ENCODE results near the gene RPTOR. TPM values are rescaled to one million over a fixed set of nuclear protein-coding genes. Genes with fewer than 3 reads are reported as not detected.
"Not testable (repeated sequence)": the region's sequence is repeated elsewhere in the genome, so short reads cannot be mapped to it uniquely, and the experiment has no call there.

Gene RPTOR
- total RNA-seq, 1 experiment from 2014 or later, result 30.6 TPM

DNA sequence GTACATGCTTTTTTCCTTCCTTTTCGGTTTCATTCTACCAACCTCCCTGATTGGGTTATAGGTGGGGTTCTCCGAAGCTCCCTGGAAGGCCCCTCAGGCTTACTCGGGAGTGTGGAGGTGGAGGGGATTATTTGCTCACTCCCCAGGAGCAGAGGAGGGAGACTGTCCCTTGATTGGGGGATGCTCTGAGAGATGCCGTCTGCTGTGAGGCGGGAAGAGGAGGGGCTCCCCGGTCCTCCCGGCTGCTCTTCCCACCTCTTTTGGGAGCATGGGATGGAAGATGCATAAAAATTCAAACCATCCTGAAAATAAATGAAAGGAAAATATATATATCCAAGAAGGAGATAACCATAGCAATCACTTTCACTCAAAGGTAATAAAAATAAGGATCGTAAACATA, 16.1 kb upstream of the RPTOR start:
- DNase-seq, result no peak
- Histone ChIP-seq H3K36me3 (ENCODE audit: insufficient read depth, low read length) (no peaks in the 10 kb centered on the region), H3K4me2 (ENCODE audit: low read depth, low read length, poor library complexity, severe bottlenecking) (no peak overlapping the region), H3K9ac (ENCODE audit: low read length) (no peak overlapping the region), H3K4me1 (ENCODE audit: low read length) (no peaks in the 10 kb centered on the region; the same call in 1 of the 2 replicates), H3K27me3 (ENCODE audit: low read length) (no peaks in the 10 kb centered on the region), H3K4me3 (ENCODE audit: low read length) (no peak overlapping the region), H3K9me3 (ENCODE audit: low read length) (no peaks in the 10 kb centered on the region), H3K9me2 (replicated peaks; ENCODE audit: insufficient read depth, low read length) (no peaks in the 10 kb centered on the region), H2AFZ (ENCODE audit: low read length) (no peak overlapping the region), H4K20me1 (ENCODE audit: insufficient read depth, low read depth, low read length) (no peaks in the 10 kb centered on the region), H3K79me2 (ENCODE audit: low read length) (no peaks in the 10 kb centered on the region), H3K27ac (ENCODE audit: low read length) (no peak overlapping the region)

DNA sequence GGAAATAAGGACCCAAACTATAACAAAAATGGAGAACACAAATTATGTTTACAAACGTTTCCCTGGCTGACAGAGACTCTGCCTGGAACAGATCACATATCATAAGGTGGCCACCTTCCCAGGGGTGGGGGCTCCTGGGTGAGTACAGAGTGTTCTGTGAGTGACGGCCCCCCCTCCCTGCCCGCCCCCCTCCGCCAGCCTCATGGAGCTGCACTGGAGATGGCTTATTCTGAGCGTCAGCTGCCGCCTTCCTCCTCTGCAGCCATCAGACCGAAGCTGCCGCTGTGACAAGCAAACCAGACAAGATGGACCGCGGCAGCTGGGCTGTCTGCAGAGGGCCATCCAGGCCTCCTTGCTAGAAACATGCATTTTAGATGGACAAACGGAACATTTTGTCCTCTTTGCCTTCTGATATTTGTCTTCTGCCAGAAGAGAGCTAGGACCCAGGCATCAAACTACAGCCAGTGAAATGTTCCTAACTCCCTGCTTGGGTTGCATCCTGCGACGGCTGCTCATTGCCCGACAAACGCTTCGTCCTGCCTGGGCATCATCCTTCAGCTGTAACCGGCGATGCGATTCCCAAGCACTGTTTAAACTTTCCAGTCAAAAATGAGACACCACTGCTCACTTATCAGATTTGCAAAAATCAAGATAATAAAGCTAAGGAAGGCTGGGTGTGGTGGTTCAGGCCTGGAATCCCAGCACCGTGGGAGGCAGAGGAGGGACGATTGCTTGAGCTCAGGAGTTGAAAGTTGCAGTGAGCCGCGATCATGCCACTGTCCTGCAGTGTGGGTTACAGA, 15.3 kb upstream of the RPTOR start:
- no peak overlapping the region for H3K4me3 ChIP-seq (ENCODE audit: low read length)
- no peaks in the 10 kb centered on the region for H3K9me3 ChIP-seq (ENCODE audit: low read length)
- H3K9me2 ChIP-seq (replicated peaks; ENCODE audit: insufficient read depth, low read length), result no peaks in the 10 kb centered on the region
- DNase-seq, result no peak
- no peaks in the 10 kb centered on the region; the same call in 1 of the 2 replicates for H3K4me1 ChIP-seq (ENCODE audit: low read length)
- H3K9ac ChIP-seq (ENCODE audit: low read length), result no peak overlapping the region
- H3K4me2 ChIP-seq (ENCODE audit: low read depth, low read length, poor library complexity, severe bottlenecking), result no peak overlapping the region
- H3K27me3 ChIP-seq (ENCODE audit: low read length), result no peaks in the 10 kb centered on the region
- no peaks in the 10 kb centered on the region for H4K20me1 ChIP-seq (ENCODE audit: insufficient read depth, low read depth, low read length)
- no peak overlapping the region for H3K27ac ChIP-seq (ENCODE audit: low read length)
- H3K79me2 ChIP-seq (ENCODE audit: low read length), result no peaks in the 10 kb centered on the region
- H2AFZ ChIP-seq (ENCODE audit: low read length), result no peak overlapping the region
- H3K36me3 ChIP-seq (ENCODE audit: insufficient read depth, low read length), result no peaks in the 10 kb centered on the region

DNA sequence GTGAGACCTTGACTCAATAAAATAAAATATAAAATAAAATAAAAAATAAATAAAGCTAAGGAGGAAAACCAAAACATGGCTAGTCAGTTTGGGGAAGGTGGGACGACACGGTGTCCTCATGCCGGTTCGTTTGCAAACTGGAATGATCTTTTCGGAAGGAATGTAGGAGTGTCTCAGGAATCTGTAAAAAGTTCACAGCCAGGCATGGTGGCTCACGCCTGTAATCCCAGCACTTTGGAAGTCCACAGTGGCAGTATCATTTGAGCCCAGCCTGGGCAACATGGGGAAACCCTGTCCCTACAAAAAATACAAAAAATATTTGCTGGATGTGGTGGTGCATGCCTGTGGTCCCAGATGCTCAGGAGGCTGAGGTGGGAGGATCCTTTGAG, 14.7 kb upstream of the RPTOR start:
- H3K4me2 ChIP-seq (ENCODE audit: low read depth, low read length, poor library complexity, severe bottlenecking), result no peak overlapping the region
- no peak overlapping the region for H2AFZ ChIP-seq (ENCODE audit: low read length)
- no peaks in the 10 kb centered on the region for H3K79me2 ChIP-seq (ENCODE audit: low read length)
- H3K27ac ChIP-seq (ENCODE audit: low read length), result no peak overlapping the region
- H3K9me3 ChIP-seq (ENCODE audit: low read length), result no peaks in the 10 kb centered on the region
- H3K9ac ChIP-seq (ENCODE audit: low read length), result no peak overlapping the region
- no peaks in the 10 kb centered on the region for H3K9me2 ChIP-seq (replicated peaks; ENCODE audit: insufficient read depth, low read length)
- H3K4me1 ChIP-seq (ENCODE audit: low read length), result no peaks in the 10 kb centered on the region; the same call in 1 of the 2 replicates
- H3K36me3 ChIP-seq (ENCODE audit: insufficient read depth, low read length), result no peaks in the 10 kb centered on the region
- DNase-seq, result no peak
- H3K4me3 ChIP-seq (ENCODE audit: low read length), result no peak overlapping the region
- no peaks in the 10 kb centered on the region for H4K20me1 ChIP-seq (ENCODE audit: insufficient read depth, low read depth, low read length)
- H3K27me3 ChIP-seq (ENCODE audit: low read length), result no peaks in the 10 kb centered on the region

DNA sequence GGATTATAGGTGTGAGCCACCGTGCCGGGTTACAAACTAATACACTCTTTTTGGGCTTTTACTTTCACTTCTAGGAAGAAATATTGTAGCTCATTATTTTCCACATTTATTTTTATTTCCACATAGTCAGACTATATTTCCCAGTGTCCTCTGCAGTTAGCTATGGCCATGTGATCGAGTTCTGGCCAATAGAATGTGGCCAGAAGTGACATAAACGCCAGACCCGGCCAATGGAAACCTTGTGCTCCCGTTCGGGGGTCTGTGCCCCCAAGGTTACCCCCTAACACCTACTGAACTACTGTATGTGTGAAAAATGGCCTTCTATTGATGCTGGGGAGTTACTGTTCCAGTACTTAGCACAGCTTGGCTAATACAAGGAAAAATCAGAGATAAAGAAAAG, 13.2 kb upstream of the RPTOR start:
- Histone ChIP-seq H3K9me2 (replicated peaks; ENCODE audit: insufficient read depth, low read length) (no peaks in the 10 kb centered on the region), H3K4me2 (ENCODE audit: low read depth, low read length, poor library complexity, severe bottlenecking) (no peak overlapping the region), H2AFZ (ENCODE audit: low read length) (peak overlapping the region; percentile 76; the same call in 1 of the 2 replicates), H3K9ac (ENCODE audit: low read length) (no peak overlapping the region), H3K4me1 (ENCODE audit: low read length) (no peaks in the 10 kb centered on the region; the same call in 1 of the 2 replicates), H4K20me1 (ENCODE audit: insufficient read depth, low read depth, low read length) (no peaks in the 10 kb centered on the region), H3K4me3 (ENCODE audit: low read length) (no peak overlapping the region), H3K36me3 (ENCODE audit: insufficient read depth, low read length) (no peaks in the 10 kb centered on the region), H3K9me3 (ENCODE audit: low read length) (no peaks in the 10 kb centered on the region), H3K27ac (ENCODE audit: low read length) (no peak overlapping the region), H3K79me2 (ENCODE audit: low read length) (no peaks in the 10 kb centered on the region), H3K27me3 (ENCODE audit: low read length) (no peaks in the 10 kb centered on the region)
- DNase-seq, result peak; percentile 48

DNA sequence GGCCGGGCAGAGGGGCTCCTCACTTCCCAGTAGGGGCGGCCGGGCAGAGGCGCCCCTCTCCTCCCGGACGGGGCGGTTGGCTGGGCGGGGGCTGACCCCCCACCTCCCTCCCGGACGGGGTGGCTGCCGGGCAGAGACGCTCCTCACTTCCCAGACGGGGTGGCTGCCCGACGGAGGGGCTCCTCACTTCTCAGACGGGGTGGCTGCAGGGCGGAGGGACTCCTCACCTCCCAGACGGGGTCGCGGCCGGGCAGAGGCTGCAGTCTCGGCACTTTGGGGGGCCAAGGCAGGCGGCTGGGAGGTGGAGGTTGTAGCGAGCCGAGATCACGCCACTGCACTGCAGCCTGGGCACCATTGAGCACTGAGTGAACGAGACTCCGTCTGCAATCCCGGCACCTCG, 7.3 kb upstream of the RPTOR start:
- not testable (repeated sequence) for H3K4me2 ChIP-seq (ENCODE audit: low read depth, low read length, poor library complexity, severe bottlenecking); H3K4me3 ChIP-seq (ENCODE audit: low read length); H3K9me2 ChIP-seq (replicated peaks; ENCODE audit: insufficient read depth, low read length); H3K9ac ChIP-seq (ENCODE audit: low read length); H3K4me1 ChIP-seq (ENCODE audit: low read length); H3K79me2 ChIP-seq (ENCODE audit: low read length); H4K20me1 ChIP-seq (ENCODE audit: insufficient read depth, low read depth, low read length); DNase-seq; H3K27ac ChIP-seq (ENCODE audit: low read length); H2AFZ ChIP-seq (ENCODE audit: low read length); H3K36me3 ChIP-seq (ENCODE audit: insufficient read depth, low read length); H3K9me3 ChIP-seq (ENCODE audit: low read length); H3K27me3 ChIP-seq (ENCODE audit: low read length)

DNA sequence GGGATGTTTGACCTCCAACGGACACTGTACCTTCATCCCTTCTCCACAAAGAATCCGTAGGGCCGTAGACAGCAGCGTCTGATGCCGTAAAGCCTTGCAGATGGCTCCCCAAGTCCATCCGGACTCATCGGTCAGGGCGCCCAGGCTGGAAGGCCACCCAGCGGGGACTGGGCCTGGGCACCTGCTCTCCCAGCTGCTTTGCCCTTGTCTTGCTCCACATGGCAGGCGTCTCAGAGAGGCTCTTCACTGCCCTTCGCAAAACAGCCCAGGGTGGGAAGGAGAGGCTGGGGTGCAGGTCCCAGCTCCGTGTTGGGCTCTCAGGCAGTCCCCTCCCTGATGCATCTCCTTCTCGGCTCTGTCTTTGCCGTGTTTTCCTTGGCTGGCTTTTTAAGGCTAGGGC, 6.2 kb upstream of the RPTOR start:
- H2AFZ ChIP-seq (ENCODE audit: low read length), result no peak overlapping the region
- H3K27ac ChIP-seq (ENCODE audit: low read length), result no peak overlapping the region
- H3K36me3 ChIP-seq (ENCODE audit: insufficient read depth, low read length), result no peaks in the 10 kb centered on the region
- no peak for DNase-seq
- H3K79me2 ChIP-seq (ENCODE audit: low read length), result no peaks in the 10 kb centered on the region
- H4K20me1 ChIP-seq (ENCODE audit: insufficient read depth, low read depth, low read length), result no peaks in the 10 kb centered on the region
- H3K9me3 ChIP-seq (ENCODE audit: low read length), result no peaks in the 10 kb centered on the region
- peaks cover 6% of the 10 kb centered on the region for H3K4me1 ChIP-seq (ENCODE audit: low read length)
- no peaks in the 10 kb centered on the region for H3K27me3 ChIP-seq (ENCODE audit: low read length)
- H3K9me2 ChIP-seq (replicated peaks; ENCODE audit: insufficient read depth, low read length), result no peaks in the 10 kb centered on the region
- H3K4me3 ChIP-seq (ENCODE audit: low read length), result no peak overlapping the region
- no peak overlapping the region for H3K9ac ChIP-seq (ENCODE audit: low read length)
- no peak overlapping the region for H3K4me2 ChIP-seq (ENCODE audit: low read depth, low read length, poor library complexity, severe bottlenecking)

DNA sequence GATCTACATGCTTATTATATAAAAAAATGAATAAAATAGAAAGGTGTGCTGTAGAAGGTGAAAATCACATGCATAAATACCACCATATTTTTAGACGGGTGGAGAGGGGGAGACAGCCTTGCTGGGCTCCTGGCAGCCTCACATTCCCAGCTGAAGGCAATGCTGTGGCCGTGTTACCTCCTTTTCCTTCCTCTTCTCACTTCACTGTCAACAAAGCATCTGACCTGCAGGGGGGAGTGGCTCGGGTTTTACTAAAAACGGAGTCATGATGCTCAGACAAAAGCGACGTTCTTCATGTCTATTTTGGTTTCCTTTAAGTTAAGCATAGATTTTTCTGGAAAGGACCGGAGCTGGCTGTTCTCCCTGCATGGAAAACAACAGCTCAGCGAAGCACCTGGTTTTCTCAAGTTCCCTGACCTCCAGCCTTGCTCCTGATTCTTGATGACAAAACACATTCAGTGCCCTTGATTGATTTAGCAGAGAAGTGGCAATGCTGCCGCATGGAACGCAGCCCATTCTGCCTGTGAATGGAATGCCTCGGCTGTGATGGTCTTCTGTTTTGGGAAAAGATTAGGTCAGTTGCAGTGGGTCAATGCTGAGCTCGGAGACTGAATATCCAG, 5.5 kb upstream of the RPTOR start:
- H2AFZ ChIP-seq (ENCODE audit: low read length), result peak overlapping the region; percentile 30; the same call in 1 of the 2 replicates
- DNase-seq, result peak; percentile 61
- H3K4me1 ChIP-seq (ENCODE audit: low read length), result peaks cover 6% of the 10 kb centered on the region
- H3K9me2 ChIP-seq (replicated peaks; ENCODE audit: insufficient read depth, low read length), result no peaks in the 10 kb centered on the region
- no peak overlapping the region for H3K27ac ChIP-seq (ENCODE audit: low read length)
- H3K4me2 ChIP-seq (ENCODE audit: low read depth, low read length, poor library complexity, severe bottlenecking), result peak overlapping the region; percentile 48
- H3K9ac ChIP-seq (ENCODE audit: low read length), result 0 out of 2 replicates have a peak overlapping the region, but pooled peaks have one; percentile 14
- peak overlapping the region; percentile 32; the same call in 1 of the 2 replicates for H3K4me3 ChIP-seq (ENCODE audit: low read length)
- H3K36me3 ChIP-seq (ENCODE audit: insufficient read depth, low read length), result no peaks in the 10 kb centered on the region
- no peaks in the 10 kb centered on the region for H3K79me2 ChIP-seq (ENCODE audit: low read length)
- H4K20me1 ChIP-seq (ENCODE audit: insufficient read depth, low read depth, low read length), result no peaks in the 10 kb centered on the region
- no peaks in the 10 kb centered on the region for H3K27me3 ChIP-seq (ENCODE audit: low read length)
- H3K9me3 ChIP-seq (ENCODE audit: low read length), result no peaks in the 10 kb centered on the region

DNA sequence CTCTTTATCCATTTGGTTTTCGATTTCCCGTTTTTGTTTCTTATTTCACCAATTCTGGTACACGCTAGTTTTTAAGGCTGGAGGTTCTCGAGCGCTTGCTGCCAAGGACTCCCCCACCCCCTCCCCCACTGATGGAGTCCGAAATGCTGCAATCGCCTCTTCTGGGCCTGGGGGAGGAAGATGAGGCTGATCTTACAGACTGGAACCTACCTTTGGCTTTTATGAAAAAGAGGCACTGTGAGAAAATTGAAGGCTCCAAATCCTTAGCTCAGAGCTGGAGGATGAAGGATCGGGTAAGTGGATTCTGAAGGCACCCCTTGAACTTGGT, 825 bp downstream of the RPTOR start:
- peak overlapping the region; percentile 35; the same call in 1 of the 2 replicates for H3K27ac ChIP-seq (ENCODE audit: low read length)
- peak overlapping the region; percentile 88 for H3K4me2 ChIP-seq (ENCODE audit: low read depth, low read length, poor library complexity, severe bottlenecking)
- peak overlapping the region; percentile 98 for H3K4me3 ChIP-seq (ENCODE audit: low read length)
- 0 out of 2 replicates have a peak, but pooled peaks cover 6% of the 10 kb centered on the region for H3K36me3 ChIP-seq (ENCODE audit: insufficient read depth, low read length)
- peaks cover 58% of the 10 kb centered on the region for H3K79me2 ChIP-seq (ENCODE audit: low read length)
- H3K27me3 ChIP-seq (ENCODE audit: low read length), result no peaks in the 10 kb centered on the region
- H4K20me1 ChIP-seq (ENCODE audit: insufficient read depth, low read depth, low read length), result peaks cover 10% of the 10 kb centered on the region; the same call in 1 of the 2 replicates
- H2AFZ ChIP-seq (ENCODE audit: low read length), result no peak overlapping the region
- peaks cover 26% of the 10 kb centered on the region for H3K4me1 ChIP-seq (ENCODE audit: low read length)
- H3K9me2 ChIP-seq (replicated peaks; ENCODE audit: insufficient read depth, low read length), result no peaks in the 10 kb centered on the region
- no peaks in the 10 kb centered on the region for H3K9me3 ChIP-seq (ENCODE audit: low read length)
- DNase-seq, result no peak
- peak overlapping the region; percentile 83 for H3K9ac ChIP-seq (ENCODE audit: low read length)

All from Karpas-422 (cell line).